ENCODE data around the gene STARD5.

DNA sequence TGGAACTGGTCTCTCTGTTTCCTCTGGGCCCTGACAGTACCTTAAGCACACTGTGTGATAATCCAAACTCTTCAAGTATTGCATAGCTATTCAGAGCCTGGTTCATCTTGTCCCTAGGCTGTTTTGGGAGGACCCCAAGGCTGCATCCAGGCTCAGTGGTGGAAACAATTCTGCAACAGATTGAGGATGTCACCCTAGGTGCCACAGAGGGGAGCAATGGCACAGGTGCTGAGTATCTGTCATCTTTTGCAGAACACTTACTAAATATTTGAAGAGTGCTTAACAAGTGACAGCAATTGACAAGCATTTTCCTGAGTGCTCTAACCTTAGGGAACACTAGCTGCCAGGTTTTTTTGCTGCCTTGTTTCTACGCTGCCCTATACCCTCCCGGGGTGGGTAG lies 27.8 kb downstream of the STARD5 start:
- TF ChIP-seq, protein P1, sequence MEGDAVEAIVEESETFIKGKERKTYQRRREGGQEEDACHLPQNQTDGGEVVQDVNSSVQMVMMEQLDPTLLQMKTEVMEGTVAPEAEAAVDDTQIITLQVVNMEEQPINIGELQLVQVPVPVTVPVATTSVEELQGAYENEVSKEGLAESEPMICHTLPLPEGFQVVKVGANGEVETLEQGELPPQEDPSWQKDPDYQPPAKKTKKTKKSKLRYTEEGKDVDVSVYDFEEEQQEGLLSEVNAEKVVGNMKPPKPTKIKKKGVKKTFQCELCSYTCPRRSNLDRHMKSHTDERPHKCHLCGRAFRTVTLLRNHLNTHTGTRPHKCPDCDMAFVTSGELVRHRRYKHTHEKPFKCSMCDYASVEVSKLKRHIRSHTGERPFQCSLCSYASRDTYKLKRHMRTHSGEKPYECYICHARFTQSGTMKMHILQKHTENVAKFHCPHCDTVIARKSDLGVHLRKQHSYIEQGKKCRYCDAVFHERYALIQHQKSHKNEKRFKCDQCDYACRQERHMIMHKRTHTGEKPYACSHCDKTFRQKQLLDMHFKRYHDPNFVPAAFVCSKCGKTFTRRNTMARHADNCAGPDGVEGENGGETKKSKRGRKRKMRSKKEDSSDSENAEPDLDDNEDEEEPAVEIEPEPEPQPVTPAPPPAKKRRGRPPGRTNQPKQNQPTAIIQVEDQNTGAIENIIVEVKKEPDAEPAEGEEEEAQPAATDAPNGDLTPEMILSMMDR (IDR thresholded peaks at IDR 0.05): no peak
- no peak for TF ChIP-seq POLR2A (IDR thresholded peaks at IDR 0.05)
